Measurements from ENCODE around the gene AHRR. TPM values are rescaled to one million over a fixed set of nuclear protein-coding genes. Genes with fewer than 3 reads are reported as not detected.

The AHRR gene
- total RNA-seq, 2 donors from 2014 or later = 1.9 to 17.7 TPM

GRCh38 chr5:345404-346195, 24.1 kb downstream of the AHRR start:
- Histone ChIP-seq H3K4me1 (replicated peaks) (no peaks in the 10 kb centered on the region), H3K27ac (no peak overlapping the region), H3K36me3 (no peaks in the 10 kb centered on the region), H3K9me3 (no peaks in the 10 kb centered on the region), H3K4me3 (no peak overlapping the region), H3K27me3 (replicated peaks; ENCODE audit: insufficient read depth) (no peaks in the 10 kb centered on the region)
- 56% methylated on average over 22 of the region's 22 CpGs for WGBS
- no peak for DNase-seq (ENCODE audit: low spot score)
- intact Hi-C loops (cut with DNase I) = no loop called here
- no peak for TF ChIP-seq POLR2AphosphoS5 (IDR thresholded peaks at IDR 0.05)
- TF ChIP-seq POLR2A (IDR thresholded peaks at IDR 0.05) = no peak
- no peak for TF ChIP-seq CTCF (IDR thresholded peaks at IDR 0.05)

- TF ChIP-seq POLR2AphosphoS5 (IDR thresholded peaks at IDR 0.05) = no peak
- no peaks in the 10 kb centered on the region for H3K36me3 ChIP-seq
- intact Hi-C loops (cut with DNase I) = no loop called here
- H3K27me3 ChIP-seq (replicated peaks; ENCODE audit: insufficient read depth) = no peaks in the 10 kb centered on the region
- no peaks in the 10 kb centered on the region for H3K9me3 ChIP-seq
- no peak overlapping the region for H3K27ac ChIP-seq
- 63% methylated on average over 24 of the region's 24 CpGs for WGBS
- H3K4me3 ChIP-seq = no peak overlapping the region
- no peak for DNase-seq (ENCODE audit: low spot score)
- H3K4me1 ChIP-seq (replicated peaks) = no peaks in the 10 kb centered on the region
Observed at GRCh38 chr5:346229-346935, 24.9 kb downstream of the AHRR start.

GRCh38 chr5:347712-348284, 26.3 kb downstream of the AHRR start:
- 90% methylated on average over 10 of the region's 10 CpGs for WGBS
- Histone ChIP-seq H3K27ac (no peak overlapping the region), H3K36me3 (no peaks in the 10 kb centered on the region), H3K4me1 (replicated peaks) (no peaks in the 10 kb centered on the region), H3K9me3 (no peaks in the 10 kb centered on the region), H3K4me3 (no peak overlapping the region), H3K27me3 (replicated peaks; ENCODE audit: insufficient read depth) (no peaks in the 10 kb centered on the region)
- TF ChIP-seq POLR2AphosphoS5 (IDR thresholded peaks at IDR 0.05) = no peak
- TF ChIP-seq POLR2A (IDR thresholded peaks at IDR 0.05) = no peak
- no peak for TF ChIP-seq CTCF (IDR thresholded peaks at IDR 0.05)
- intact Hi-C loops (cut with DNase I) = no loop called here
- no peak for DNase-seq (ENCODE audit: low spot score)

- WGBS = 61% methylated on average over 5 of the region's 5 CpGs
- intact Hi-C loops (cut with DNase I) = no loop called here
- Histone ChIP-seq H3K36me3 (no peaks in the 10 kb centered on the region), H3K27ac (no peak overlapping the region), H3K4me3 (no peak overlapping the region), H3K27me3 (replicated peaks; ENCODE audit: insufficient read depth) (no peaks in the 10 kb centered on the region), H3K4me1 (replicated peaks) (no peaks in the 10 kb centered on the region), H3K9me3 (no peaks in the 10 kb centered on the region)
- no peak for TF ChIP-seq CTCF (IDR thresholded peaks at IDR 0.05)
- TF ChIP-seq POLR2A (IDR thresholded peaks at IDR 0.05) = no peak
- no peak for TF ChIP-seq POLR2AphosphoS5 (IDR thresholded peaks at IDR 0.05)
- no peak for DNase-seq (ENCODE audit: low spot score)
Observed at GRCh38 chr5:348726-349125, 27.2 kb downstream of the AHRR start.

GRCh38 chr5:350355-350754, 28.8 kb downstream of the AHRR start:
- intact Hi-C loops (cut with DNase I) = no loop called here
- TF ChIP-seq POLR2A (IDR thresholded peaks at IDR 0.05) (no peak), CTCF (IDR thresholded peaks at IDR 0.05) (no peak), POLR2AphosphoS5 (IDR thresholded peaks at IDR 0.05) (no peak)
- Histone ChIP-seq H3K27ac (no peak overlapping the region), H3K4me1 (replicated peaks) (no peaks in the 10 kb centered on the region), H3K9me3 (no peaks in the 10 kb centered on the region), H3K4me3 (no peak overlapping the region), H3K36me3 (no peaks in the 10 kb centered on the region), H3K27me3 (replicated peaks; ENCODE audit: insufficient read depth) (no peaks in the 10 kb centered on the region)
- no peak for DNase-seq (ENCODE audit: low spot score)
- 75% methylated on average over 9 of the region's 9 CpGs for WGBS
